ENCODE data around the gene PNPLA6.

PNPLA6 gene

DNA sequence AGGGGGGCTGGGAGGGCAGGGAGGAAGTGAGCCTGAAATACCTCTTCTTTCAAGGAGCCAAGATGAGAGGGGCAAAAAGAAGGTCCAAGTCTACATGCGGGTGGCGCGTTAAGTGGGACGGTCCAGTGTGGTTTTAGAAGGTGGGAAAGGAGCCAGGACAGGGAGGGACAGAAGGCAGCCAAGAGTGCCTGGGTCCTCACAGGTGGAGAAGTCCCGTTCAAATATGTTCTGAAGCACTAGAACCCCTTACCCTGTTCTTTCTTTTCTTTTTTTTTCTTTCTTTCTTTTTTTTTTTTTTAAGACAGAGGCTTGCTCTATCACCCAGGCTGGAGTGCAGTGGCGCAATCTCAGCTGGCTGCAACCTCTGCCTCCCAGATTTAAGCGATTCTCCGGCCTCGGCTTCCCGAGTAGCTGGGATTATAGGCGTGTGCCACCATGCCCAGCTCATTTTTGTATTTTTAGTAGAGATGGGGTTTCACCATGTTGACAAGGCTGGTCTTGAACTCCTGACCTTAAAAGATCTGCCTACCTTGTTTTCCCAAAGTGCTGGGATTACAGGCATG, 67.5 kb downstream of the PNPLA6 start:
- no peak for DNase-seq

DNA sequence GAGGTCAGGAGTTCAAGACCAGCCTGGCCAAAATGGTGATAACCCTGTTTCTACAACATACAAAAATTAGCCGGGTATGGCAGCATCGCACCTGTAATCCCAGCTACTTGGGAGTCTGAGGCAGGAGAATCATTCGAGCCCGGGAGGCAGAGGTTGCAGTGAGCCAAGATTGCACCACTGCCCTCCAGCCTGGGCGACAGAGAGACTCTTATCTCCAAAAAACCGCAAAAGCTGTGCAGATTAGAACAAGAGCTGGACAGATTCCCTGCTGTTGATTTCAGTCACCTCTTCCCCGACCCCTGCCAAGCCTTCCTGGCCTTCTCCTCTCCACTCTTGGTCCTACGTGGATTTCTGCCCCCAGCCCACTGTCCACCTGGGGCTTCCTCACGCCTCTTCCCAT, 68.4 kb downstream of the PNPLA6 start:
- no peak for DNase-seq

DNA sequence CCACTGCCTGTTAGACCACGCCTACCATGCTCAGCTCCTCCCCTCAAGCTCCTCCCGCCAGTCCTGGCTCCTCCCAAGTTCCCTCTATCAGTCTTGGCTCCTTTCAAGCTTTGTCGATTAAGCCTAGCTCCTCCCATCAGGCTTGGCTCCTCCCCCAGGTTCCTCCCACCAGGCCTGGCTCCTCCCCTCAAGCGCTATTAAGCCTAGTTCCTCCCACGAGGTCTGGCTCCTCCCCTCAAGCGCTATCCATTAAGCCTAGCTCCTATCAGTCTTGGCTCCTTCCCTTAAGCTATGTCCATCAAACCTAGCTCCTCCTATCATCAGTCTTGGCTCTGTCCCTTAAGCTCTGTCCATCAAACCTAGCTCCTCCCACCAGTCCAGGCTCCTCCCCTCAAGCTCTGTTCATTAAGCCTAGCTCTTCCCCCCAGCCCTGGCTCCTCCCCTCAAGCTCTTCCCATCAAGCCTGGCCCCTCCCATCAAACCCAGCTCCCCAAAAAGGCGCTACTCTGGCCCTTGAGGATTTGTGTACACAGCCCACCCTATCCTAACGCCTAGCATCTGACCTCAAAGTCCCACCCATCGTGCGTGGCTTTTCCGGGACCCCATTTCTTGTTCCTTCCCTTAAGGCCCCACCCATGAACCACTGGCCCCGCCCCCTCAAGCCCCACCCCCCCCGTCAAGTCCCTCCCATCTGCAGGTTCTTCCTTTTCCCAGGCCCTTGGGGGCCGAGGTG, 70.1 kb downstream of the PNPLA6 start:
- peak; percentile 29 for DNase-seq

DNA sequence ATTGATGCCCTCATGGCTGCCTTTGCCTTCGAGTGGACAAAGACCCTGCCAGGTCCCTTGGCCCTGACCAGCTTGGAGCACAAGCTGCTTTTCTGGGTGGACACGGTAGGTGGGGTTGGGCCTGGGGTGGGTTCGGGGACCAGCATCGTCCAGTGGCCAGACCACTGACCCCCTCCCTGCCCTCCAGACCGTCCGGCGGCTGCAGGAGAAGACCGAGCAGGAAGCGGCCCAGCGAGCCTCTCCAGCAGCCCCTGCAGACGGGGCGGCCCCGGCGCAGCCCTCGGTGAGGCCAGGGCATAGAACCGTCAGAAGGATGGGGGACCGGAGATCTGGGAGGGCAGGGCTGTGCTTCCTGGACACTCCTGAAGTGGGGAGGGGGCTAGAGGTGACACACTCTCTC, 70.8 kb downstream of the PNPLA6 start:
- no peak for DNase-seq

DNA sequence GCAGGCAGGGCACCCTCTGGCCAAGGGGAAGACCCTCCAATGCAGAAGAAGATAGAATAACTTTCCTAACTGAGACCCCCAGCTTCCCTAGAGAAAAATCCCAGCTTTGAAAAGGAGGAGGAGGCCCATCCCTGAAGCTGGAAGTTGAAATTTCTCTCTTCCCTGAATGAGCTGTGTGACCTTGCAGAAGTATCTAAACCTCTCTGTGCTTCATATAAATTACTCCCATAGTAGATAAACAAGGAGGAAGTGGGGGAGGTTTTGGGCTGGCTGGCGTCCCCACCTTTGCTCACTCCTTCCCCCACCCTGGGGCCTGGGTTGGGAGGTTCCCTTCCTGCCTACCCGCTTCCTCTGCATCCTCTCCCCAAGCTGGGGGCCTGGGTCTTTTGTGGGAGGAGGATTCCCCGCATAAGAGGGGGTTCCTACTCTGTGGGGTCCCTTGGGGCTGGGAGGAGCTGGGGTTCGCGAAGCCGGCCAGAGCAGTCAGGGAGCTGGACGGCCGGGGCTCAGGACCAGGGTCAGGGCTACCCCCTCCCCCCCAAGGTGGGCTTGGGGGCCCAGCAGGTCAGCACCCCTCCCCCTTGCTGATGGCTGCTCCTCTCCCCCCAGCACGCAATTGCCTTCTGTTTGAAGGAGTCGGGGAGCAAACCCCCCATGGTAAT, 71.8 kb downstream of the PNPLA6 start:
- DNase-seq = no peak

DNA sequence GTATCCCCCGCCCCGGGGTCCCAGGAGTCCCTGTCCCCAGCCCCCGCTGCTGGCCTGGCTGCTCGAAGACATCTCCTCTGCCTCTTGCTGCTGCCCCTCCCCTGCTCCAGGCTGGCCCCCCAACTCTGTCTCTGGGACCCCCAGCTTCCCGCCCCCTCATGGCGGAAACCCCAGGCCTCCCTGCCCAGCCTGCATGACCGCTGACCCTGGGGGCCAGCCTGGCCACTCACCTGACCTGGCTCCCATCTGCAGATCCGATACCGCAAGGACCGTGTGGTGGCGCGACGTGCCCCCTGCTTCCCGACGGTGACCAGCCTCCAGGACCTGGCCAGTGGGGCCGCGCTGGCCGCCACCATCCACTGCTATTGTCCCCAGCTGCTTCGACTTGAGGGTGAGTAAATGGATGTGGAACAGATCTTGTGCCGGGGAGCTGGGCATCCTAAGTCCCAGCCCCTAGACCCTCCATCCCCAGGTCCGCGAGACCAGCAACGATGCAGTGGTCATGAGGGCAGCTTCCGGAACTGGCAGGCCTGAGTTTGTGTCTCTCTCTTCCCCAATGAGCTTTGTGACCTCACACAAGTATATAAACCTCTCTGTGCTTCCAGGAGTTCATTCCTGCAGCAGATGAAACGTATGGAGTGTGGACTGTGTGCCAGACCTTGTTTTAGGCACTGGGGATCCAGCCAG, 72.5 kb downstream of the PNPLA6 start:
- DNase-seq = no peak

DNA sequence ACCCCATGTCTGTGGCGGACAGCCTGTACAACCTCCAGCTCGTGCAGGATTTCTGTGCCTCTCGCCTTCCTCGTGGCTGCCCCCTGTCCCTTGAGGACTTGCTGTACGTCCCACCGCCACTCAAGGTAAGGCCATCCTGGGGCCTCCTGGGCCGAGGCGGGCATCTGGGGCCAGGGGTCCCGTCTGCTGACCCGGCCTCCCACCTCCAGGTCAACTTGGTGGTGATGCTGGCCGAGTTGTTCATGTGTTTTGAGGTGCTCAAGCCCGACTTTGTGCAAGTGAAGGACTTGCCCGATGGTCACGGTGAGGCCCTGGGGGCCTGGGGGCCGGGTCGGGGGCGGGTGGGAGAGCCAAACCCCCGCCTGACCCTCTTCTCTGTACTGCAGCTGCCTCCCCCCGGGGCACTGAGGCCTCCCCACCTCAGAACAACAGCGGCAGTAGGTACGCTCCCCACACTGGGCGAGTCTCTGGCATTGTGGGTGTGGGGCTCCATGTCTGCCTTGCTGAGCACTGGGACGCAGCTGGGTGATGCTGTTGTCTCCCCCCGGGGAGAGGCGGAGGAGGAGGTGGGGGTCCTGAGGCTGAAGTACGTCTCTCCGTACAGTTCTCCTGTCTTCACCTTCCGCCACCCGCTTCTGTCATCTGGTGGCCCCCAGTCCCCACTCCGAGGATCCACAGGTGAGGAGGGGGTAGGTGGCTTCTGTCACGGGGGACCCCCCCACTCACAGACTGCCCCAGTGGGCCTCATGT, 75.1 kb downstream of the PNPLA6 start:
- no peak for DNase-seq

Data from CD4-positive, alpha-beta T cell treated with Interleukin-21 for 1 hour (primary cell).